Measurements from ENCODE around the gene IL9R. TPM values are rescaled to one million over a fixed set of nuclear protein-coding genes. Genes with fewer than 3 reads are reported as not detected.
"Not testable (repeated sequence)": the region's sequence is repeated elsewhere in the genome, so short reads cannot be mapped to it uniquely, and the experiment has no call there.

Gene IL9R
- total and polyA plus RNA-seq, 10 donors = 0.85 to 7.1 (median 3.1) TPM

GRCh38 chrX:156003486-156004185, 6.1 kb downstream of the IL9R start:
- WGBS, 5 donors = 66 to 82% (median 72%) methylated on average over 8 to 14 of the region's 14 CpGs
- TF ChIP-seq CTCF (IDR thresholded peaks at IDR 0.05 in 8 of 11, conservative IDR thresholded peaks at IDR 0.05 in 3 of 11) = no peak
- no peak for TF ChIP-seq POLR2AphosphoS5 (IDR thresholded peaks at IDR 0.05)
- TF ChIP-seq POLR2A (IDR thresholded peaks at IDR 0.05) = no peak
- intact Hi-C loops (cut with DNase I; ENCODE audit: low total_unique reads) = no loop called here
- no peaks in the 10 kb centered on the region for H3K4me1 ChIP-seq
- no peaks in the 10 kb centered on the region for H3K27me3 ChIP-seq (replicated peaks in 1 of 7)
- no peaks in the 10 kb centered on the region for H3K36me3 ChIP-seq
- H3K9me3 ChIP-seq = no peaks in the 10 kb centered on the region
- no peak overlapping the region for H3K27ac ChIP-seq
- H3K4me3 ChIP-seq = no peak overlapping the region
- DNase-seq = no peak

GRCh38 chrX:156004256-156004655, 6.8 kb downstream of the IL9R start:
- H3K4me1 ChIP-seq = no peaks in the 10 kb centered on the region
- H3K4me3 ChIP-seq = no peak overlapping the region
- intact Hi-C loops (cut with DNase I; ENCODE audit: low total_unique reads) = no loop called here
- TF ChIP-seq CTCF (IDR thresholded peaks at IDR 0.05 in 8 of 11, conservative IDR thresholded peaks at IDR 0.05 in 3 of 11) (no peak), POLR2AphosphoS5 (IDR thresholded peaks at IDR 0.05) (no peak), POLR2A (IDR thresholded peaks at IDR 0.05) (no peak)
- H3K27ac ChIP-seq = no peak overlapping the region
- no peaks in the 10 kb centered on the region for H3K27me3 ChIP-seq (replicated peaks in 1 of 7)
- no peaks in the 10 kb centered on the region for H3K9me3 ChIP-seq
- no peaks in the 10 kb centered on the region for H3K36me3 ChIP-seq
- WGBS, 5 donors = 60 to 79% (median 78%) methylated on average over 2 of the region's 2 CpGs
- no peak for DNase-seq

- Histone ChIP-seq H3K36me3 (no peaks in the 10 kb centered on the region), H3K4me3 (no peak overlapping the region), H3K4me1 (no peaks in the 10 kb centered on the region), H3K27ac (no peak overlapping the region), H3K27me3 (replicated peaks in 1 of 7) (no peaks in the 10 kb centered on the region), H3K9me3 (no peaks in the 10 kb centered on the region)
- 77 to 98% (median 88%) methylated on average over 3 of the region's 3 CpGs for WGBS, 5 donors
- no peak for DNase-seq
- intact Hi-C loops (cut with DNase I; ENCODE audit: low total_unique reads) = no loop called here
- TF ChIP-seq POLR2AphosphoS5 (IDR thresholded peaks at IDR 0.05) (no peak), POLR2A (IDR thresholded peaks at IDR 0.05) (no peak), CTCF (IDR thresholded peaks at IDR 0.05 in 8 of 11, conservative IDR thresholded peaks at IDR 0.05 in 3 of 11) (no peak)
These were observed 7.2 kb downstream of the IL9R start for GRCh38 chrX:156004740-156005139.

GRCh38 chrX:156005144-156005543, 7.6 kb downstream of the IL9R start:
- Histone ChIP-seq H3K9me3 (no peaks in the 10 kb centered on the region), H3K36me3 (no peaks in the 10 kb centered on the region), H3K4me1 (no peaks in the 10 kb centered on the region), H3K27ac (no peak overlapping the region), H3K27me3 (replicated peaks in 1 of 7) (no peaks in the 10 kb centered on the region), H3K4me3 (no peak overlapping the region)
- DNase-seq = no peak
- TF ChIP-seq CTCF (IDR thresholded peaks at IDR 0.05 in 8 of 11, conservative IDR thresholded peaks at IDR 0.05 in 3 of 11) (no peak), POLR2A (IDR thresholded peaks at IDR 0.05) (no peak), POLR2AphosphoS5 (IDR thresholded peaks at IDR 0.05) (no peak)
- intact Hi-C loops (cut with DNase I; ENCODE audit: low total_unique reads) = no loop called here
- WGBS, 5 donors = 72 to 75% (median 75%) methylated on average over 6 of the region's 6 CpGs

- H3K9me3 ChIP-seq; H3K27ac ChIP-seq; H3K4me3 ChIP-seq; H3K4me1 ChIP-seq; DNase-seq; H3K36me3 ChIP-seq; H3K27me3 ChIP-seq (replicated peaks in 1 of 7); intact Hi-C loops (cut with DNase I; ENCODE audit: low total_unique reads): not testable (repeated sequence)
- 71 to 83% (median 80%) methylated on average over 5 to 8 of the region's 8 CpGs for WGBS, 5 donors
These were observed 9.0 kb downstream of the IL9R start for GRCh38 chrX:156006468-156006867.

- H3K9me3 ChIP-seq; intact Hi-C loops (cut with DNase I; ENCODE audit: low total_unique reads); H3K27me3 ChIP-seq (replicated peaks in 1 of 7); DNase-seq; H3K27ac ChIP-seq; H3K4me3 ChIP-seq; H3K36me3 ChIP-seq; H3K4me1 ChIP-seq: not testable (repeated sequence)
- 56 to 86% (median 81%) methylated on average over 2 to 6 of the region's 7 CpGs for WGBS, 5 donors
These were observed 10.9 kb downstream of the IL9R start for GRCh38 chrX:156008379-156008778.
